CD14-positive monocyte (primary cell): Measurements from ENCODE around the gene STPG2. TPM values are rescaled to one million over a fixed set of nuclear protein-coding genes. Genes with fewer than 3 reads are reported as not detected.

Source experiments
- DNase-seq, 3 donors: peaks; one replicate each; pipeline ENCODE4 v3.0.0-alpha.2; 2011 to 2022
- H2AFZ ChIP-seq: 2 replicates; pipeline ENCODE4 v1.6.0; 2012; ENCODE audit warnings: mild to moderate bottlenecking, low read depth, low read length, inconsistent platforms; ENCODE audit not compliant: insufficient read depth, poor library complexity, severe bottlenecking
- H3K27ac ChIP-seq, 2 donors: 1 replicate in 1 of 2; 2 replicates in 1 of 2; pipeline ENCODE4 v1.5.1; 2012 to 2013; ENCODE audit warnings: low read length in 2 of 2, control low read depth in 1 of 2, inconsistent platforms in 1 of 2, low read depth in 1 of 2, mild to moderate bottlenecking in 1 of 2
- H3K27me3 ChIP-seq, 2 donors: one replicate each; pipeline versions ENCODE4 v1.6.0 to v1.6.1; 2011 to 2013; ENCODE audit warnings: low read length in 2 of 2; ENCODE audit not compliant: control insufficient read depth in 2 of 2, insufficient read depth in 2 of 2
- H3K36me3 ChIP-seq, 2 donors: replicated peaks in 1 of 2; 1 replicate in 1 of 2; 2 replicates in 1 of 2; pipeline versions ENCODE4 v1.5.1 to v1.6.1; 2012 to 2013; ENCODE audit warnings: low read length in 2 of 2, control low read depth in 1 of 2, inconsistent platforms in 1 of 2, mild to moderate bottlenecking in 1 of 2; ENCODE audit not compliant: insufficient read depth in 2 of 2, control insufficient read depth in 1 of 2
- H3K4me1 ChIP-seq, 2 donors: 1 replicate in 1 of 2; 2 replicates in 1 of 2; pipeline versions ENCODE4 v1.5.1 to v1.6.1; 2012 to 2013; ENCODE audit warnings: low read length in 2 of 2, control low read depth in 1 of 2, inconsistent platforms in 1 of 2, mild to moderate bottlenecking in 1 of 2, moderate library complexity in 1 of 2; ENCODE audit not compliant: insufficient read depth in 2 of 2, control insufficient read depth in 1 of 2
- H3K4me2 ChIP-seq: replicated peaks from 2 replicates; pipeline ENCODE3; 2012; ENCODE audit warnings: low read length, moderate library complexity, mild to moderate bottlenecking; ENCODE audit not compliant: poor library complexity, severe bottlenecking; ENCODE audit errors: extremely low read depth
- H3K4me3 ChIP-seq, 3 experiments: fragments of 200-600 bp in 1 of 3; sonication (generic) in 1 of 3; replicated peaks in 1 of 3; 1 replicate in 2 of 3; 2 replicates in 1 of 3; pipeline ENCODE4 v1.5.1; 2011 to 2013; ENCODE audit warnings: low read length in 3 of 3, mild to moderate bottlenecking in 3 of 3, control low read depth in 2 of 3, low read depth in 2 of 3, inconsistent platforms in 1 of 3, moderate library complexity in 1 of 3
- H3K79me2 ChIP-seq: 2 replicates; pipeline ENCODE4 v1.6.0; 2012; ENCODE audit warnings: mild to moderate bottlenecking, control low read depth, inconsistent platforms, low read length, moderate library complexity; ENCODE audit not compliant: insufficient read depth
- H3K9ac ChIP-seq: 2 replicates; pipeline ENCODE4 v1.6.0; 2017; ENCODE audit warnings: low read length, mild to moderate bottlenecking; ENCODE audit not compliant: insufficient read depth, poor library complexity, severe bottlenecking
- H3K9me3 ChIP-seq, 2 donors: replicated peaks in 1 of 2; 1 replicate in 1 of 2; 2 replicates in 1 of 2; pipeline versions ENCODE4 v1.5.1 to v1.6.1; 2012 to 2013; ENCODE audit warnings: low read length in 2 of 2, control low read depth in 1 of 2; ENCODE audit not compliant: control insufficient read depth in 1 of 2, insufficient read depth in 1 of 2
- H4K20me1 ChIP-seq: 2 replicates; pipeline ENCODE4 v1.6.0; 2012; ENCODE audit warnings: mild to moderate bottlenecking, low read length, control low read depth, moderate library complexity; ENCODE audit not compliant: insufficient read depth
- H3K27ac Mint-ChIP-seq, 7 donors: one replicate each; pipeline ENCODE4 v1.8.0; 2020; ENCODE audit warnings: mild to moderate bottlenecking in 7 of 7, mixed read lengths in 7 of 7, moderate library complexity in 6 of 7, inconsistent platforms in 2 of 7
- H3K27me3 Mint-ChIP-seq, 3 donors: one replicate each; pipeline ENCODE4 v1.8.0; 2021 to 2022; ENCODE audit warnings: low read depth in 3 of 3, mild to moderate bottlenecking in 3 of 3, mixed read lengths in 3 of 3, moderate library complexity in 3 of 3, inconsistent platforms in 1 of 3
- H3K36me3 Mint-ChIP-seq, 2 donors: one replicate each; pipeline ENCODE4 v1.8.0; 2020; ENCODE audit warnings: mixed read lengths in 2 of 2, inconsistent platforms in 1 of 2, mild to moderate bottlenecking in 1 of 2
- H3K4me1 Mint-ChIP-seq: one replicate; pipeline ENCODE4 v1.8.0; 2020; ENCODE audit warnings: mild to moderate bottlenecking, mixed read lengths
- H3K4me3 Mint-ChIP-seq, 2 donors: one replicate each; pipeline ENCODE4 v1.8.0; 2020; ENCODE audit warnings: mild to moderate bottlenecking in 2 of 2, mixed read lengths in 2 of 2, moderate library complexity in 1 of 2
- H3K9me3 Mint-ChIP-seq, 7 donors: one replicate each; pipeline ENCODE4 v1.8.0; 2020 to 2022; ENCODE audit warnings: mixed read lengths in 7 of 7, mild to moderate bottlenecking in 6 of 7, moderate library complexity in 6 of 7, inconsistent platforms in 2 of 7
- WGBS: methylation state at CpG from one replicate; pipeline ENCODE4 v1.1.5; 2013; ENCODE audit warnings: missing lambda C conversion rate; ENCODE audit not compliant: insufficient coverage; 5-methylcytosine and 5-hydroxymethylcytosine counted together
- intact Hi-C, 2 donors: fragments of 100-400 bp; cut with micrococcal nuclease; formaldehyde crosslinking; loops; one replicate each; pipeline versions ENCODE4 v1.15.0 to v1.15.1; 2023
- polyA plus RNA-seq, 3 donors: library from polyadenylated mRNA; depleted of rRNA in 1 of 3; unstranded in 2 of 3; stranded (reverse) in 1 of 3; fragments of 300-500 nt in 2 of 3; fragments of >200 nt in 1 of 3; fragmentation: Illumina TruSeq in 2 of 3; gene quantifications; 1 replicate in 2 of 3; 2 replicates in 1 of 3; pipeline ENCODE4 v1.2.3, GENCODE V29; 2012 to 2021
- TF ChIP-seq, protein P1 (sequence below): fragments of 200-600 bp; IDR thresholded peaks from one replicate; pipeline ENCODE4 v1.8.0; 2022; ENCODE audit warnings: antibody characterized with exemption, mild to moderate bottlenecking

Gene STPG2
- polyA plus RNA-seq, 3 donors, result 0.04 TPM; not detected in 2

DNA sequence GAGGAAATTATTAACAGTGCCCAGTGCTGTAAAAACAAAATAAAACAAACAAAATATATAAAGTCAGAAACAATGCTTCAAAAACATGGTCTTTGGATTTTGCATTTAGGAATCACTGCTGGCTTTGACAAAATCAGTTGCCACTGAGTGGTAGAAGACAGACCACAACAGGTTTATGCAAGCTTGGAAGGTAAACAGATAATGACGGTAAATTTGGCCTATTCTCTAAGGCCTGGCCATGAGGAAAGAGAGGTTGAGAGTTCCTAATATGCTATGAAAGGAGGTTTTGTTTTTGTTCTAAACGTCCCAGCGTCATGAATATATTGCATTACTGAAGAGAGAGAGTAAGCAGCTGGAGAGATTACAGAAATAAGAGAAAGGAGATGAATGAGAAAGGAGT is 629.4 kb downstream of the STPG2 start:
- no peaks in the 10 kb centered on the region for H3K27me3 ChIP-seq
- no peak overlapping the region for H3K27ac ChIP-seq
- DNase-seq, result no peak
- intact Hi-C loops, result no loop called here
- WGBS, result 100% methylated on average over 3 of the region's 3 CpGs
- no peaks in the 10 kb centered on the region for H3K27me3 Mint-ChIP-seq
- H3K4me2 ChIP-seq, result no peak overlapping the region
- H3K36me3 ChIP-seq, result no peaks in the 10 kb centered on the region
- H3K9ac ChIP-seq, result no peak overlapping the region
- peaks cover 0 to 11% (median 4%) of the 10 kb centered on the region in 7 donors for H3K9me3 Mint-ChIP-seq
- peaks cover 0 to 11% of the 10 kb centered on the region in 2 donors for H3K9me3 ChIP-seq
- no peak overlapping the region for H2AFZ ChIP-seq
- no peaks in the 10 kb centered on the region for H4K20me1 ChIP-seq
- no peaks in the 10 kb centered on the region for H3K79me2 ChIP-seq
- H3K4me3 ChIP-seq, result no peak overlapping the region
- no peaks in the 10 kb centered on the region for H3K4me1 ChIP-seq
- H3K4me1 Mint-ChIP-seq, result no peaks in the 10 kb centered on the region
- TF ChIP-seq, protein P1, sequence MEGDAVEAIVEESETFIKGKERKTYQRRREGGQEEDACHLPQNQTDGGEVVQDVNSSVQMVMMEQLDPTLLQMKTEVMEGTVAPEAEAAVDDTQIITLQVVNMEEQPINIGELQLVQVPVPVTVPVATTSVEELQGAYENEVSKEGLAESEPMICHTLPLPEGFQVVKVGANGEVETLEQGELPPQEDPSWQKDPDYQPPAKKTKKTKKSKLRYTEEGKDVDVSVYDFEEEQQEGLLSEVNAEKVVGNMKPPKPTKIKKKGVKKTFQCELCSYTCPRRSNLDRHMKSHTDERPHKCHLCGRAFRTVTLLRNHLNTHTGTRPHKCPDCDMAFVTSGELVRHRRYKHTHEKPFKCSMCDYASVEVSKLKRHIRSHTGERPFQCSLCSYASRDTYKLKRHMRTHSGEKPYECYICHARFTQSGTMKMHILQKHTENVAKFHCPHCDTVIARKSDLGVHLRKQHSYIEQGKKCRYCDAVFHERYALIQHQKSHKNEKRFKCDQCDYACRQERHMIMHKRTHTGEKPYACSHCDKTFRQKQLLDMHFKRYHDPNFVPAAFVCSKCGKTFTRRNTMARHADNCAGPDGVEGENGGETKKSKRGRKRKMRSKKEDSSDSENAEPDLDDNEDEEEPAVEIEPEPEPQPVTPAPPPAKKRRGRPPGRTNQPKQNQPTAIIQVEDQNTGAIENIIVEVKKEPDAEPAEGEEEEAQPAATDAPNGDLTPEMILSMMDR, result no peak
- no peaks in the 10 kb centered on the region for H3K36me3 Mint-ChIP-seq
- H3K4me3 Mint-ChIP-seq, result no peak overlapping the region
- no peak overlapping the region for H3K27ac Mint-ChIP-seq

Other genes starting within 250 kb of the STPG2 start
- gene RAP1GDS1, start 117.9 kb upstream of the STPG2 start, polyA plus RNA-seq, result 10 to 100 TPM; 23.6 to 37.9 (median 37.8) TPM